Glutamatergic neuron (in vitro differentiated cells): ENCODE data around the gene AUTS2. TPM values are rescaled to one million over a fixed set of nuclear protein-coding genes. Genes with fewer than 3 reads are reported as not detected.

Source experiments
- DNase-seq: peaks from one replicate; pipeline ENCODE4 v3.0.0; 2022
- H3K27ac Mint-ChIP-seq: one replicate; pipeline ENCODE4 v1.8.0; 2020; ENCODE audit warnings: mild to moderate bottlenecking, mixed read lengths, inconsistent platforms; ENCODE audit not compliant: unreplicated experiment
- H3K27me3 Mint-ChIP-seq: one replicate; pipeline ENCODE4 v1.8.0; 2020; ENCODE audit warnings: mild to moderate bottlenecking, moderate library complexity, mixed read lengths, inconsistent platforms; ENCODE audit not compliant: unreplicated experiment
- H3K36me3 Mint-ChIP-seq: one replicate; pipeline ENCODE4 v1.8.0; 2020; ENCODE audit warnings: mild to moderate bottlenecking, mixed read lengths, inconsistent platforms; ENCODE audit not compliant: unreplicated experiment
- H3K4me1 Mint-ChIP-seq: one replicate; pipeline ENCODE4 v1.8.0; 2020; ENCODE audit warnings: mild to moderate bottlenecking, low read depth, mixed read lengths, inconsistent platforms; ENCODE audit not compliant: unreplicated experiment
- H3K4me3 Mint-ChIP-seq: one replicate; pipeline ENCODE4 v1.8.0; 2020; ENCODE audit warnings: mild to moderate bottlenecking, mixed read lengths, inconsistent platforms; ENCODE audit not compliant: unreplicated experiment
- H3K9me3 Mint-ChIP-seq: one replicate; pipeline ENCODE4 v1.8.0; 2020; ENCODE audit warnings: mild to moderate bottlenecking, moderate library complexity, mixed read lengths, inconsistent platforms; ENCODE audit not compliant: unreplicated experiment
- total RNA-seq: library from RNA; stranded (reverse); fragmentation: NEBNext Ultra II Directional; extraction: Animal tissue kit (Norgen Biotek cat#: 25700); gene quantifications from one replicate; pipeline ENCODE4 v1.2.1, GENCODE V29; 2021; ENCODE audit not compliant: unreplicated experiment
- TF ChIP-seq, protein P1 (sequence below): fragments of 200-600 bp; sonication (generic); IDR thresholded peaks from one replicate; pipeline ENCODE4 v1.5.0; 2021; ENCODE audit not compliant: partially characterized antibody, unreplicated experiment

The AUTS2 gene
- total RNA-seq, 1 donor from 2014 or later, result 300 TPM

DNA sequence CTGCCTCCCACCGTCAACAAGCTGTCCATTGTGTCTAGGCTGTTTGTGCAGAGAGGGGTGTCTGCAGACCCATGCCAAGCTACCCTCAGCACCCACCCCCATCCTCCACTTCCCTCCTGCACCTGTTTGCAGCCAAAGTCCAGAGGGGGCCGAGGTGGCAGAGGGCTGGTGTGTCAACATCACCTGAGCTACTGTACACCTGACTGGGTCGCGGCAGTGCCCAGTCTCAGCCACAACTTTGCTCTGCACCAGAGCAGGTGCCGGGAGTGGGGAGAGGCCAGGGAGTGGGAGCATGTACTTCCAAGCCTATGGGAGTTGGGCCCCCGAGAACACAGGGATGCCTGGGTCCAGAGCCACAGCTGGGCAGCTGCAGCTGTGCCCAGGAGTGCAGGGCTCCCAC is 93.1 kb downstream of the AUTS2 start:
- DNase-seq, result no peak
- H3K9me3 Mint-ChIP-seq, result peaks cover 2% of the 10 kb centered on the region
- TF ChIP-seq, protein P1, sequence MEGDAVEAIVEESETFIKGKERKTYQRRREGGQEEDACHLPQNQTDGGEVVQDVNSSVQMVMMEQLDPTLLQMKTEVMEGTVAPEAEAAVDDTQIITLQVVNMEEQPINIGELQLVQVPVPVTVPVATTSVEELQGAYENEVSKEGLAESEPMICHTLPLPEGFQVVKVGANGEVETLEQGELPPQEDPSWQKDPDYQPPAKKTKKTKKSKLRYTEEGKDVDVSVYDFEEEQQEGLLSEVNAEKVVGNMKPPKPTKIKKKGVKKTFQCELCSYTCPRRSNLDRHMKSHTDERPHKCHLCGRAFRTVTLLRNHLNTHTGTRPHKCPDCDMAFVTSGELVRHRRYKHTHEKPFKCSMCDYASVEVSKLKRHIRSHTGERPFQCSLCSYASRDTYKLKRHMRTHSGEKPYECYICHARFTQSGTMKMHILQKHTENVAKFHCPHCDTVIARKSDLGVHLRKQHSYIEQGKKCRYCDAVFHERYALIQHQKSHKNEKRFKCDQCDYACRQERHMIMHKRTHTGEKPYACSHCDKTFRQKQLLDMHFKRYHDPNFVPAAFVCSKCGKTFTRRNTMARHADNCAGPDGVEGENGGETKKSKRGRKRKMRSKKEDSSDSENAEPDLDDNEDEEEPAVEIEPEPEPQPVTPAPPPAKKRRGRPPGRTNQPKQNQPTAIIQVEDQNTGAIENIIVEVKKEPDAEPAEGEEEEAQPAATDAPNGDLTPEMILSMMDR, result no peak
- no peaks in the 10 kb centered on the region for H3K36me3 Mint-ChIP-seq
- H3K27ac Mint-ChIP-seq, result no peak overlapping the region
- H3K4me3 Mint-ChIP-seq, result no peak overlapping the region
- peaks cover 3% of the 10 kb centered on the region for H3K27me3 Mint-ChIP-seq
- H3K4me1 Mint-ChIP-seq, result peaks cover 32% of the 10 kb centered on the region

DNA sequence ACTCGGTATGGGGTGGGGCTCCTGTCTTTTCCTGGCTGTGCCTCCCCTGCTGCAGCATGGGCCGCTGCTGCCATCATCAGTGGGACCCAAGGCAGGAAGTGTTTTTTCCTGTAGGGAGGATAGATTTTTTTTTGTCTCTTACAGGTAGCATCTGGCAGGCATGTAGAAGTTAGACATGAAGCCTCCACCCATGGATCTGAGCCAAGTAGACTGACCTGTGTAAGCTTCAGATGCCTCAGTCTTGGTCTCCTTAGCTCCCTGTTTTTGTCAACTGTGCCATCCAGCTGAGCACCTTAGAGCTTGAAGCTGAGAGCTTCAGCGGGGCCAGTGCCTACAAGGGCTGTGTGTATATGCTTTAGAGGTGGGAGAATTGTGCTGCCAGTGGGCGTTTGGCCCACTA is 93.5 kb downstream of the AUTS2 start:
- TF ChIP-seq, protein P1, result no peak
- Mint-ChIP-seq H3K9me3 (peaks cover 2% of the 10 kb centered on the region), H3K27me3 (peaks cover 3% of the 10 kb centered on the region), H3K27ac (no peak overlapping the region), H3K36me3 (no peaks in the 10 kb centered on the region), H3K4me1 (peaks cover 36% of the 10 kb centered on the region), H3K4me3 (no peak overlapping the region)
- no peak for DNase-seq

DNA sequence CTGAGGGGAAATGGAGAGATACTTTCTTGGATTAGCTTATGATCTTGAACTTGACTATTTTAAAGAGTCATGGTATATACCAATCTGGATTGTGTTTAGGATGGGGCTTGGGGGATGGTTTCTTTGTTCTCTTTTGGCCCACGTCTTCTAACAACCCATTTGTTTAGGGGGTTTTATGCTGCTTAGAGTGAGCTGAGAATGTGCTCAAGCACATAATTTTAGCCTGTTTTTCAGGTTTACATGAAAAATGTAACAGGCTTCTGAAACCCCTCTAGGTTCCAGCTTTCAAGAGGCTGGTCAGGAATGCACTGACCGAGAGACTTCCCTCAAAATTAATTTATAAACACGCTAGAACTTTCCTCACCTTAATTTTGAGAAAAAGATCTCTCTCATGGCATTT is 94.3 kb downstream of the AUTS2 start:
- peaks cover 2% of the 10 kb centered on the region for H3K9me3 Mint-ChIP-seq
- no peak overlapping the region for H3K27ac Mint-ChIP-seq
- TF ChIP-seq, protein P1, result no peak
- no peaks in the 10 kb centered on the region for H3K36me3 Mint-ChIP-seq
- H3K27me3 Mint-ChIP-seq, result peaks cover 3% of the 10 kb centered on the region
- H3K4me3 Mint-ChIP-seq, result no peak overlapping the region
- DNase-seq, result no peak
- peaks cover 41% of the 10 kb centered on the region for H3K4me1 Mint-ChIP-seq

DNA sequence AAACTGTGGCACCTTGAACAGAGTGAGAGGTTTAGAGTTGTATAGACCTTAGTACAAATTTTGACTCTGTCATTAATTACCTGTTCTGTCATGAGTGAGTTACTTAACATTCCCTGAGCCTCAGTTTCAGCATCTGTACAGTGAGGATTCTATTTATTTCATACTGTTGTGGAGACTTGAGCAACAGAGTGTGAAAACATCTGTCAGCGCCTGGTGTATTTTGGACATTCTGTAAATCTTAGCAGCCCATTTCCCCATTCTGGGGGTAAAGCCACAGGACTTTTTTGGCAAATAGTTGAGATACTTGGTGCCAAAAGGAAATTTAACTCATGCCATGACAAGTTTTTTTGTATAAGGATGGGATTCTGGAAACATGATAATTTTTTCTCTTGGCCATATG is 94.8 kb downstream of the AUTS2 start:
- DNase-seq, result no peak
- TF ChIP-seq, protein P1, result no peak
- peaks cover 3% of the 10 kb centered on the region for H3K27me3 Mint-ChIP-seq
- peaks cover 42% of the 10 kb centered on the region for H3K4me1 Mint-ChIP-seq
- no peak overlapping the region for H3K4me3 Mint-ChIP-seq
- H3K27ac Mint-ChIP-seq, result no peak overlapping the region
- peaks cover 2% of the 10 kb centered on the region for H3K9me3 Mint-ChIP-seq
- H3K36me3 Mint-ChIP-seq, result no peaks in the 10 kb centered on the region

DNA sequence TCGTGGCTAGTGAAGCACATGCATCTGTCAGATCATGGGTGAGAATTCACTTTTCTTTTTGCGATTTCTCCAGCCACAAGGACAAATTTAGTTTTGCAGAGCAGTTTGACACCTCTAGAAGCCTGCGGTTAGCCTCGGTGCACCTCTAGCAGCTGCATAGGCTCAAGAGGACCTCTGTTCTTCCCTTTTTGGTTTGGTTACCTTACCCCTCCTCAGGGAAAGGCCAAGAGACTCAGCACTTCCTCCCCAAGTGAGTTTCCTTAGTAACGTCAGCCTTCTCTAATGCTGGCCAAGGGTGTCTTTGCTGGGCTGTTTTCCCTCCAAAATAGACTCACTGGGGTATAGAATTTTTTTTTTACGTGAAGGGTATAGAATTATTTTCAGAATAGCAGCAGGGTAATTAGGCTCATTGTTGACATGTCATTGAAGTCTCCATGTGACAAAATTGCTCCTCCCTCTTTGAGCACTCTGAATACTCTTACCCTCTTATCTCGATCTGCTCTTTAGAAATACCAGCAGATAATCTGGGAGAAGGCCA is 97.8 kb downstream of the AUTS2 start:
- Mint-ChIP-seq H3K4me1 (peaks cover 58% of the 10 kb centered on the region), H3K27ac (no peak overlapping the region), H3K36me3 (no peaks in the 10 kb centered on the region), H3K27me3 (peaks cover 1% of the 10 kb centered on the region), H3K4me3 (no peak overlapping the region), H3K9me3 (peaks cover 2% of the 10 kb centered on the region)
- TF ChIP-seq, protein P1, result no peak
- no peak for DNase-seq
